GM13977 (cell line): ENCODE data around the gene MYL4.

Experiments
- DNase-seq: peaks from one replicate; pipeline ENCODE4 v3.0.0; 2012; ENCODE audit warnings: low spot score
- in situ Hi-C: fragments of 300-500 bp; cut with MboI; formaldehyde crosslinking; loops from one replicate; pipeline ENCODE4 v1.12.0; 2022; ENCODE audit warnings: low sequenced_read_pairs, low pct_unique_long_range_greater_than_20kb, mixed read lengths, inconsistent platforms; ENCODE audit not compliant: unreplicated experiment
- TF ChIP-seq, protein P1 (sequence below): IDR thresholded peaks from 2 replicates; pipeline ENCODE4 v1.5.1; 2012; ENCODE audit warnings: mild to moderate bottlenecking, control low read depth; ENCODE audit not compliant: insufficient read depth; ENCODE audit errors: extremely low read depth, missing control alignments

MYL4 gene

DNA sequence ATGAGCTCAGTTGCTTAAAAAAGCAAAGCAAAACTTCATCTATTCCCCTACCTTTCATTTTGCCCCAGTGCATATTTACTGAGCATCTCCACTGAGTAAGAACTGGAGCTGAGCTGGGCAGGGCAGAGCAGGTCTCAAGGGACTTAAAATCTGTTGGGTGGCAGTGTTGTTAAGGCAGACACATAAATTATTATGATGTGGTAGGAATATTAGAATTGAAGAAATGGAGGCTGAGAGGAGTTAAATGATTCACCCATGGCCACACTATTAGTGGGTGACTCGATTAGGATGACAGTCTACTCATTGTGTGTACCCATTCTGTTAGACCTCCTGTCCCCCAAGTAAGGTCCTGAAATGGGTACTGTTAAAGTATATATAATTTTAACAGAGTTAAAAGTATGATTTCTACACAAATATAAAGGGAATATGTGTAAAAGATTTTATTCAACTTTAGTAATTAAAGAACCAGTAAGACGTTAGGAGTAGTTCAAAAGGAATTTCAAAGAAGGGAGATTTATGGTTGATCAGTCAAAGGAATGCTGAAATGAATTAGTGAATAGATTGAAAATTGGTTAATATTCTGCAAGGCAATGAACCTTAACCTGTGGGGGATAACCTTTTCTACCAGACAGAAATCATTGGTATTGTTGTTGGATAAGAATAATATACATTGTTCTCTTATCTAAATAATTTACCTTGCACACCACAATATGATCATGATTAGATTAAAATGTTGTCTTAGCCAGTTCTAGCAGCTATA, 62.0 kb downstream of the MYL4 start:
- in situ Hi-C loops, result no loop called here
- TF ChIP-seq, protein P1, sequence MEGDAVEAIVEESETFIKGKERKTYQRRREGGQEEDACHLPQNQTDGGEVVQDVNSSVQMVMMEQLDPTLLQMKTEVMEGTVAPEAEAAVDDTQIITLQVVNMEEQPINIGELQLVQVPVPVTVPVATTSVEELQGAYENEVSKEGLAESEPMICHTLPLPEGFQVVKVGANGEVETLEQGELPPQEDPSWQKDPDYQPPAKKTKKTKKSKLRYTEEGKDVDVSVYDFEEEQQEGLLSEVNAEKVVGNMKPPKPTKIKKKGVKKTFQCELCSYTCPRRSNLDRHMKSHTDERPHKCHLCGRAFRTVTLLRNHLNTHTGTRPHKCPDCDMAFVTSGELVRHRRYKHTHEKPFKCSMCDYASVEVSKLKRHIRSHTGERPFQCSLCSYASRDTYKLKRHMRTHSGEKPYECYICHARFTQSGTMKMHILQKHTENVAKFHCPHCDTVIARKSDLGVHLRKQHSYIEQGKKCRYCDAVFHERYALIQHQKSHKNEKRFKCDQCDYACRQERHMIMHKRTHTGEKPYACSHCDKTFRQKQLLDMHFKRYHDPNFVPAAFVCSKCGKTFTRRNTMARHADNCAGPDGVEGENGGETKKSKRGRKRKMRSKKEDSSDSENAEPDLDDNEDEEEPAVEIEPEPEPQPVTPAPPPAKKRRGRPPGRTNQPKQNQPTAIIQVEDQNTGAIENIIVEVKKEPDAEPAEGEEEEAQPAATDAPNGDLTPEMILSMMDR, result no peak
- DNase-seq, result no peak

DNA sequence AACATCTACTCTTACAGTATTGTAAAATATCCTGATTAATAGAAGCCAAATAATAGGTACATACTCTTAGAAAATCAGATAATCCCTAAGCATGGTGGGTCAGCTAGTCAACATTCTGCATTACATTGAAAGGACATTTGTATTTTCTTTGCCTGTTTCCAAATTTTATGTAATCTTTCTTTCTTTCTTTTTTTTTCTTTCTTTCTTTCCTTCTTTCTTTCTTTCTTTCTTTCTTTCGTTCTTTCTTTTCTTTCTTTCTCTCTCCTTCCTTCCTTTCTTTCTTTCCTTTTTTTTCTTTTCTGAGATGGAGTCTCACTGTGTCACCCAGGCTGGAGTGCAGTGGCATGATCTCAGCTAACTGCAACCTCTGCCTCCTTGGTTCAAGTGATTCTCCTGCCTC, 63.3 kb downstream of the MYL4 start:
- in situ Hi-C loops, result no loop called here
- DNase-seq, result no peak
- TF ChIP-seq, protein P1, result no peak

DNA sequence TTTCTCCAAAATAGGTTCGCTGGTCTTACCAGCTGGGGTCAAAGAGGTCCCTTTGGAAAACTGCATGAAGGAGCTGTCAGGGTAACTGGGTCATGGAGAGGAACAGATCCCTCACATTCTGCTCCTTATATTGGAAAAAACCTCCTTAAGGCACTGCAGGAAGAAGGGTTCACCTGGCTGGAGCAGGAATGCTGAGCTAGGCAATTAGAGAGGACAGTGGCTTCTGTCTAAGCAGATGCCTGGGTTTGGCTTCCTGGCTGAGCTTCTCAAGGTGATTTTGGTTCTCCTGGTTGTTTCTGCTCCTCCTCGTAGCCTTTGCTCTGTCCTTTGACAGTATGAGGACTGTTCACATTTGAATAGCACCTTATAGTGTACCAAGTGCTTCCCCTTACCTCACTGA, 64.1 kb downstream of the MYL4 start:
- TF ChIP-seq, protein P1, result no peak
- in situ Hi-C loops, result no loop called here
- DNase-seq, result no peak
